Suprapubic skin (tissue), 3 donors: Measurements from ENCODE around the gene SGTA.

Experiments used
- POLR2A ChIP-seq, 2 donors: fragments of 450-650 bp; IDR thresholded peaks; one replicate each; pipeline ENCODE4 v1.6.1; 2017; ENCODE audit warnings: antibody characterized with exemption in 2 of 2, mild to moderate bottlenecking in 2 of 2, moderate library complexity in 2 of 2
- TF ChIP-seq, protein P1 (sequence below), 2 donors: fragments of 200-600 bp in 1 of 2; fragments of 450-650 bp in 1 of 2; sonication (generic) in 1 of 2; IDR thresholded peaks; one replicate each; pipeline ENCODE4 v1.5.1; 2016 to 2019; ENCODE audit warnings: antibody characterized with exemption in 2 of 2, mild to moderate bottlenecking in 1 of 2, moderate library complexity in 1 of 2

DNA sequence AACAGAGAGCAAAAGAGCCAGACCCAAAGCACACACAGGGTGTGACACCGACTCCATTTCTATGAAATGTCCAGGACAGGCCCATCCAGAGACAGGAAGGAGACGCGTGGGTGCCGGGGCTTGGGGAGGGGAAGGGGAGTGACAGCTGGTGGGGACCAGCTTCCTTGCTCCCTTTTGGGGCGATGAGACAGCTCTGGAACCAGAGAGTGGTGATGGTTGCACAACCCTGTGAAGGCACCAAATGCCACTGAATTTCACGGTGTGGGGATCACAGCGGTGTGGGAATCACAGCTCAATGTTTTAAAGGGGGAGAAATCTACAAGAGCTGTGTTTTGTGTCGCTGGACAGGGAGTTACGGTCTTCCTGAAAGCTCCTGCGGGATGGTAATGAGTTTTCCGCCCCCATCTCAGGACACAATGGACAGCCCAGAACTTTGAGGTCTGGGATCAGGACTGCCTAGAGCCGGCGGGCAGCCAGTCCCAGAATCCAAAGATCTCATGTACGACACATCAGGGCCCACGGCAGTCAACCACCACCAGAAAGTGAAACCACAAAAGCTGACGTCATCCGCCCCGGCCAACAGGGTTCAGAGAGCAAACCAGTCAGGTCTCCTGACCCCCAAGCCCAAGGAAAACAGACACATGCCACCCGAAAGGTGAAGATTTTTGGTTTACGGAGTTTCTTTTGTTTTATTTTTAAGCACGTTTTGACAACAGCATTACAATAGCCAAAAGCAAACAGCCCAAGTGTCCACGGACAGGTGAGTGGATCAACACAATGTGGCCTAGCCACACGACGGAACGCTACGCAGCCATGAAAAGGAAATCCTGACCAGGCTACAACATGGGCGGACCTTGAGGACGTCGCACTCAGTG lies 7.3 kb downstream of the SGTA start:
- TF ChIP-seq, protein P1, sequence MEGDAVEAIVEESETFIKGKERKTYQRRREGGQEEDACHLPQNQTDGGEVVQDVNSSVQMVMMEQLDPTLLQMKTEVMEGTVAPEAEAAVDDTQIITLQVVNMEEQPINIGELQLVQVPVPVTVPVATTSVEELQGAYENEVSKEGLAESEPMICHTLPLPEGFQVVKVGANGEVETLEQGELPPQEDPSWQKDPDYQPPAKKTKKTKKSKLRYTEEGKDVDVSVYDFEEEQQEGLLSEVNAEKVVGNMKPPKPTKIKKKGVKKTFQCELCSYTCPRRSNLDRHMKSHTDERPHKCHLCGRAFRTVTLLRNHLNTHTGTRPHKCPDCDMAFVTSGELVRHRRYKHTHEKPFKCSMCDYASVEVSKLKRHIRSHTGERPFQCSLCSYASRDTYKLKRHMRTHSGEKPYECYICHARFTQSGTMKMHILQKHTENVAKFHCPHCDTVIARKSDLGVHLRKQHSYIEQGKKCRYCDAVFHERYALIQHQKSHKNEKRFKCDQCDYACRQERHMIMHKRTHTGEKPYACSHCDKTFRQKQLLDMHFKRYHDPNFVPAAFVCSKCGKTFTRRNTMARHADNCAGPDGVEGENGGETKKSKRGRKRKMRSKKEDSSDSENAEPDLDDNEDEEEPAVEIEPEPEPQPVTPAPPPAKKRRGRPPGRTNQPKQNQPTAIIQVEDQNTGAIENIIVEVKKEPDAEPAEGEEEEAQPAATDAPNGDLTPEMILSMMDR (IDR thresholded peaks at IDR 0.05) = no peak
- TF ChIP-seq POLR2A (IDR thresholded peaks at IDR 0.05) = no peak
